Putamen (tissue), 1 donor: ENCODE results near the gene CEP78.
A peak's percentile ranks its signal among the peaks of the same experiment; 100 is the strongest.
"Not testable (repeated sequence)": the region's sequence is repeated elsewhere in the genome, so short reads cannot be mapped to it uniquely, and the experiment has no call there.

ENCODE experiments used
- DNase-seq: peaks from one replicate; pipeline ENCODE4 v3.0.0-alpha.2; 2016; ENCODE audit warnings: low spot score

Gene CEP78

GRCh38 chr9:78236551-78236910 lies 656 bp downstream of the CEP78 start:
- DNase-seq, result no peak

DNA sequence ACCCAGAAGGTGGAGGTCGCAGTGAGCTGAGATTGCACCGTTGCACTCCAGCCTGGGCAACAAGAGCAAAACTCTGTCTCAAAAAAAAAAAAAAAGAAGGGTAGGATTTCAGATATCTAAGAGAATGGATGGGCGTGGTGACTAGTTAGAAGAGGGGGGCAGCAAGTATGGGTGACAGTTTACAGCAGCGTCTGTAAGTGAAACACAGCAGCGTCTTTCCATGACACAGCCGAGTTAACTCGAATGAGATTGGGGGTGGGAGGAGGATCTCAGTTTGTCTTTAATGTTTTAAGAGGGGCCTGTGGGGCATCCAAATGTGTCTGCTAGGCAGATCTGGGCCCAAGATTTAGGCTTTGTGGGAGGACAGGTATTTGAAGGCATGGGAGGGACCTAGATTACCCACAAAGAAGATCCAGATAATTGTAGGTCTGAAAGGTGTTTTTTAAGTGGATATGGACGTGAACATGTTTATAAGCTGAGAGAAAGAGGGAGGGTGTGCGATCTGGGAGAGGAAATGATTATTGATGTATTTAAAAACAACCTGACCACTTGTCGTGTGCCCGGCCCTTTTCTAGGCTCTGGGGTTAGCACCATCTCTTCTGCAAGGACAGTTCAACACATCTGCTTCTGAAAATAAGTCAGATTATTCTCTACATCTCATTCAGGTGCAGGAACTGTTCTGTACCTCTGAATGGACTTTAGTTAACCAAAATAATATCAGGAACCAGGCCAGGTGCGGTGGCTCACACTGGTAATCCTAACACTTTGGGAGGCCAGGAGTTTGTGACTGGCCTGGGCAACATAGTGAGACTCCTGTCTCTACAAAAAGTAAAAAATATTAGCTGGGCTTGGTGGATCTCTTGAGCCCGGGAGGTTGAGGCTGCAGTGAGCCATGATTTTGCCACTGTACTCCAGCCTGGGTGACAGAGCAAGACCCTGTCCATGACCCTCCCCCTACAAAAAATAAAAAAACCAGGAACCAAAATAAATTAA lies 2.5 kb downstream of the CEP78 start:
- no peak for DNase-seq

DNA sequence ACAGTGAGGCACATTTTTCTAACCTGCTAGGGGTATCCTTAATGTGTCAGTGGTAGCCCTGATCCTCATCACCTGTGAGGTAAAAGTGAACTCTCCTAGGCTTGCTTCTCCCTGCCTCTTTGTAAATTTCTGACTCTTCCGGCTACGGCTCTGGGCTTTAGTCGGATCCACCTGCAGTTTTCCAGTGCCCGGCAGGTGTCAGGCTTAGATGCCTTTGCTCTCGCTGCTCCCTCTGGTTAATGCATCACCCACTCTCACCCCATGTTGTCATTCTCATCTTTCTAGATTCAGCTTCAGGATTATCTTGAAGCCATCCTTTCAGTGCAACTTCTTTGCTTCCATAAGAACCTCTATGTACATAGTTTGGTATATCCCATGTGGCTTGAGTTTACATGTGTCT lies 3.6 kb downstream of the CEP78 start:
- no peak for DNase-seq

DNA sequence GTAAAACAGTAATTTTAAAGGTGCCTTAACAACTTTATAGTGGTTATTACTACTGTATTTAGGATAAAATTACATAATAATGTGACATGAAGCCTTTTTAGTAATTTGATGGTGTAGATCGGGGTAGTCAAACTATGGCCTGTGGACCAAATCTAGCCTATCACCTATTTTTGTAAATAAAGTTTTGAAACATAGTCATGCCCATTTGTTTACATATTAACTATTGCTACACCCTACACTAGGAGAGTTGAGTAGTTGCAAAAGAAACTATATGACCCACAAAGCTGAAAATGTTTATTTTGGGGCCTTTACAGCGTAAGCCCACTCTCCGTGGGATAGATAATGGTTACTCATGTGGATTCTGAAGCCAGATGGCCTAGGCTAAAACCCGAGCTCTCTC lies 6.2 kb downstream of the CEP78 start:
- no peak for DNase-seq

GRCh38 chr9:78243130-78243529 lies 7.3 kb downstream of the CEP78 start:
- DNase-seq, result no peak

- no peak for DNase-seq
These were observed 9.5 kb downstream of the CEP78 start for GRCh38 chr9:78245401-78245800.

- DNase-seq, result no peak
These were observed 12.8 kb downstream of the CEP78 start for GRCh38 chr9:78248635-78249034.

DNA sequence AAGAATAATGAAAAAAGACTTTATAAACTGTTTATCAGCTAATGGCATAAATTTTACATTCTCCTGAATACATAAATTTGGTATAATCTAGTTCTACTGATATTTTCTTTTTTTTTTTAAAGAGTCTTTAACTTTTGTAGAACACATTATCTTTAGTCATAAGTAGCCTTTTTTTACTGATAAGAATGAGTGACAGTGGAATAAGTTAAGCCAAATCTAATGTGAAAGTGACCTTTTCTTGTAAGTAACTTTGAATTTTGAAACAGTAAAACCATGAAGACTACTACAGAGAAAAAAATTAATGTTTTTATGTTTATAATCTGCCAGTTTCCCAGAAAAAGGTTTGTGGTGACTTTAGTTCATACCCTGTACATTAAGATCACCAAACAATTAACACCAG lies 13.7 kb downstream of the CEP78 start:
- DNase-seq, result no peak

- no peak for DNase-seq
These were observed 16.7 kb downstream of the CEP78 start for GRCh38 chr9:78252616-78253015.

GRCh38 chr9:78253285-78253684 lies 17.4 kb downstream of the CEP78 start:
- DNase-seq, result no peak

GRCh38 chr9:78261403-78262001 lies 25.6 kb downstream of the CEP78 start:
- peak; percentile 15 for DNase-seq

DNA sequence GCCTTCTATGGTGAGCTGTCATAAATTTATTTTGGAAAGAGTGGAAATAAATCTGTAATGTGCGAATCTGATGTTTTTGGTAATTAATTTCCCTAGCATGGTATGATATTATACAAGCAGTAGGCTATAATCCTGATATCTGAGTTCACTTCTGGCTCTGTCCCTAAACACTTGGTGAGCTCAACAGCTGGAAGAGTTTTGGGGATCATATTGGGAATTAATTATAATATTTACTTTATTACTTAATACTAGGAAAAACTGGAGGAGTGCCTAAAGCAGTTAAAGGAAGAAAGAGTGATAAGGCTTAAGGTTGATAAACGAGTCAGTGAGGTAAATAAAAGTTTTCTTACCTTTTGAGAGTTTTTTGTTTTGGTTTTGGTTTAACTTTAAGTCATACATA lies 26.8 kb downstream of the CEP78 start:
- DNase-seq, result no peak

DNA sequence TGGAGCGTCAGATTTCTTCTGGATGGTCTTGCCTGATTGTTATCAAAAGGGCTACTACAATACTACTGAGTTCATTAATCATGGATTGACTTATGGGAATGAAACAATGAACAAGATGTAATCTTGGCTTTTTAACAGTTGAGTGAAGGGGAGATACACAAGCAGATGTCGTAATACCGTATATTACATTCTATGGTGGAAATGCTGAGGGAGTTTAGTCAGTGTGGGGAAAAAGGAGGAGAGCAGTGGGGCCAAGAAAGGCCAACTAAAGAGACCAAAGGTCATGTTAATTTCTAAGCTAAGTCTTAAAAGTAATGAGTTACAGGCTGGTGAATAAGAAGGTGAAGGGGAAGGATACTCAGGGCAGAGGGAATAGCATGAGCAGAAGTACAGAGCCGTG lies 32.0 kb downstream of the CEP78 start:
- no peak for DNase-seq

GRCh38 chr9:78269784-78270183 lies 33.9 kb downstream of the CEP78 start:
- no peak for DNase-seq

GRCh38 chr9:78272307-78272706 lies 36.4 kb downstream of the CEP78 start:
- DNase-seq, result no peak

- no peak for DNase-seq
These were observed 37.9 kb downstream of the CEP78 start for GRCh38 chr9:78273761-78274160.

GRCh38 chr9:78278177-78278777 lies 42.4 kb downstream of the CEP78 start:
- no peak for DNase-seq

- DNase-seq, result no peak
These were observed 42.9 kb downstream of the CEP78 start for GRCh38 chr9:78278801-78279200.

- DNase-seq, result peak; percentile 47
These were observed 45.2 kb downstream of the CEP78 start for GRCh38 chr9:78280982-78281668.

- DNase-seq, result not testable (repeated sequence)
These were observed 48.3 kb downstream of the CEP78 start for GRCh38 chr9:78284181-78284580.

DNA sequence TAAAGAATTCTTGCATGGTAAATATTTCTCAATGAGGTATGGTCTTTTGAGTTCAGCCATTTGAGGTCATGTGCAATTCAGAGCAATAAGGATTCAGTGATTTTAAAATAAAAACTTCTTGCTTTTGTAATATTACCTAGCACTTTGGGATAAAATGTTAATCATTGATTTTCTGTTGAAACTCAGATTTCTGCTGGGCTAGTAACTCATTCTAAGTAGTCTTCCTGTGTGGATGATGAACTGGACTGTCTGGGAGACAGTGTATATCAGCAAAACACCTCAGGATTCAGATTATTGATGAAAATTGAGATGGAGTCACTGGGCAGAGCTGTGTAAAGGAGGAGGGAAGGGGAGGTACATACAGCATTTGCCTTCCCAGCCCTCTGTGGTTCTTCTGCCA lies 50.2 kb downstream of the CEP78 start:
- no peak for DNase-seq

DNA sequence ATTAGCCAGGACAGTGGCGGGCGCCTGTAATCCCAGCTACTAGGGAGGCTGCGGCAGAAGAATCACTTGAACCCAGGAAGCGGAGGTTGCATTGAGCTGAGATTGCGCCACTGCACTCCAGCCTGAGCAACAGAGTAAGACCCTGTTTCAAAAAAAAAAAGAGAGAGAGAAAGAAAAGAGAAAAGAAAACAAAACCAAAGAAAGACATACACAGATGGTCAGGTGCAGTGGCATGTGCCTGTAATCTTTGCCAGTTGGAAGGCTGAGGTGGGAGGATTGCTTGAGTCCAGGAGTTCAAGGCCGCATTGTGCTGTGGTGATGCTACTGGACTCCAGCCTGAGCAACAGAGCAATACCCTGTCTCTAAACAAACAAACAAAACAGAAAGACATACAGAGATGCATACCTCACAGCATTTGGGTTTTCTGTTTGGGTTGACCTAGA lies 51.1 kb downstream of the CEP78 start:
- no peak for DNase-seq
